Measurements from ENCODE around the gene SOCS3.

DNA sequence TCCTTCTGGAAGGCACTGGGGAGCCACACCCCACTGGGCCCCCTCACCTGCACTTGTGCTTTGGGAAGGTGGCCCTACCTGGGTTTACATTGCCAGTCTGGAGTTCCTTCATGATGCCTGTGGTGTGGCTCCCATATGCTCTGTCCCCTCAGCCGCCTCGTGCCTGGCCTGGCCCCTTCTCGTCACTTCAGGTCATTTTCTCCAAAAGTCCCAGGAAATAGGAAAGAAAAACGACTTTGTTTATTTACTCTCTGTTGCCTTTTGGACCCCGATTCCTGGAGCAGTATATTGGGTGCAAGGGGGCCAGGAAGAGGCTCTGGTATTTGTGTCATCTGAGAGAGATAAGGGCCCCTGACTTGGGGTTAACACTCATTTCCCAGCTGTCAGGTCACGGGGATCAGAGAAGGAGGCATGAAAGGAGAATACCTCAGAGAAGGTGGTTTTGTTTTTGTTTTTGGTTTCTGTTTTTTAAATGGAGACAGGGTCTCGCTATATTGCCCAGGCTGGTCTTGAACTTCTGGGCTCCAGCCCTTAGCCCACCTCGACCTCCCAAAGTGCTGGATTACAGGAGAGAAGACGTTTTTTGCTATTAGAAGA is 4.7 kb downstream of the SOCS3 start:
- TF ChIP-seq POLR2AphosphoS5 (IDR thresholded peaks at IDR 0.05; ENCODE audit: low read depth, low read length) (no peak), TAF1 (IDR thresholded peaks at IDR 0.05; ENCODE audit: borderline replicate concordance, insufficient read depth, low read length) (no peak)

Measured in PFSK-1 (cell line).